SKM-1 (cell line): Measurements from ENCODE around the gene CAMTA1.
"Not testable (repeated sequence)": the region's sequence is repeated elsewhere in the genome, so short reads cannot be mapped to it uniquely, and the experiment has no call there.

Experiments used
- DNase-seq: peaks from one replicate; lab custom pipeline; 2025; ENCODE audit not compliant: unreplicated experiment; lab: John Stamatoyannopoulos, UW

The CAMTA1 gene

DNA sequence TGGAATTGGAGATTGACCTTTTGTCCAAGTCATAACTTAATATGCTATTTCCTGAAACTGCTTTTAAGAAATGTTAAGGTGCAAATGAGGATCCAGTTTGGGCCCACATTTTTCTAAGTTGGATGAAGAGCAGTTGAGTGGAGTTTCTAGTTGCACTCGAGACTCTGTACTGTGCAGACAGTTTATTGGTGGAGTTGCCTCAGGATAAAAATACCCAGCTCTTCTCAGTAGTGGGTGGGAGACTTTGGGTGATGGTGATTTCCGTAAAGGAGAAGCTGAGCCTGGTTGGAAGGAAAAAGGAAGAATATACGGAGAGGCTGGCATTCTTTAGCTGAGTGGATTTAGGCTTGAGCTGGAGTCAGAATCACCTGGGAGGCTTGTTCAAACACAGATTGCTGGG lies 49.9 kb downstream of the CAMTA1 start:
- DNase-seq: no peak

DNA sequence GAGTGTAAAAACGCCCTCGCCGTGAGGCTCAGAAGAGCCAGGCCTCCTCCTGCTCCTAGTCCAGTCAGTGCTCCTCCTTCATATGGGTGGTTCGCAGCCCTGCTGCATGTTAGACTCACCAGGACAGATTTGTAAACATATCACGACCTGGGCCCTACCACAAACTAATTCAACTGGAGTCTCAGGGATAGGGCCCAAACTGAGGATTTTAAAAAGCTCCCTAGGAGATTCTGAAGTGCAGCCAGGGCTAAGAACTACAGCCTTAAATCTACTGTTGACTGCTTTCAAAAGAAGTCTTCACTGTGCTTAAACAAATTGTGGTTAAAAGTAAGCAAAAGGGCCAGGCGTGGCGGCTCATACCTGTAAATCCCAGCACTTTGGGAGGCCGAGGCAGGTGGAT lies 57.0 kb downstream of the CAMTA1 start:
- no peak for DNase-seq

DNA sequence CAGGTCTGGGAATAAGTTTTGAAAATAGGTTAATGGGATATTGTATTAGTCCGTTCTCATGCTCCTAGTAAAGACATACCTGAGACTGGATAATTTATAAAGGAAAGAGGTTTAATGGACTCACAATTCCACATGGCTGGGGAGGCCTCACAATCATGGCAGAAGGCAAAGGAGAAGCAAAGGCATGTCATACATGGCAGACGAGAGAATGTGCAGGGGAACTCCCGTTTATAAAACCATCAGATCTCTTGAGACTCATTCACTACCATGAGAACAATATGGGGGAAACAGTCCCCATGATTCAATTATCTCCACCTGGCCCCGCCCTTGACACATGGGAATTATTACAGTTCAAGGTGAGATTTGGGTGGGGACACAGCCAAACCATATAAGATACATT lies 60.5 kb downstream of the CAMTA1 start:
- DNase-seq: not testable (repeated sequence)

DNA sequence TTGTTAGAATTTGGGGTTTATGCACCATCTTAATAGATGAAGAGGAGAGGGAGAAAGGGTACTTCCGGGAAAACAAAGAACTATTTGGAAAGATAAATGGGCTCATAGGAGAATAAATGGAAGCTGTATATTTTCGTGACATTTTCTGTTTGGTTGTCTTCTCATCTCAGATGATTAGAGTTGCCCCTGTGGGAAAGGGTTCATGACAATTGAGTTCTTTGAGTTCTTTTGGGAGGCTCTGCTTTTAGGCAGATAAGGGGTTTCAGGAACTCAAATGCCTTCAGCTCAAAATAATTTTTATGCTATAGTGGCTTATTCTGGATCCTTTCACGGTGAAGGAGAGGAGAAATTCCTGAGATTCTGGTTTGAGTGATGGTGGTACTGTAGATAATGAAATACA lies 63.6 kb downstream of the CAMTA1 start:
- DNase-seq: no peak

DNA sequence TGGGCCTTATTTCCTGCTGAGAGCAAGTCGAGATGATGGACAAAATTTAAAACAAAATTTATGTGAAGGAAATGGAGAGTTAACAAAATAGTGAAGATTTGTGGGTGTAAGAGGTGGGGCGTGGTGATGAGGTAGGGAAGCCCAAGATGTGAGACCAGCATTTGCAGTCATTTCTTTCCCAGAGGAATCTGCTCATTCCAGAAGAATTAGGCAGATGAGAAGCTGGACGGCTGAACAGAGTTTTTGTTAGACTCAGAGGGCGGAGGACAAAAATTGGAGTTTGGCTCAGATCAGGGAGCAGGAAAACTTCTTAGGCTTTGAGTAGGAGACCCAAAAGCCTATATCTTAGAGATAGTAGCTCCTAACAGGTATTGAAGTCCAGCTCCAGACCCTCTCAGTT lies 65.3 kb downstream of the CAMTA1 start:
- DNase-seq: no peak

DNA sequence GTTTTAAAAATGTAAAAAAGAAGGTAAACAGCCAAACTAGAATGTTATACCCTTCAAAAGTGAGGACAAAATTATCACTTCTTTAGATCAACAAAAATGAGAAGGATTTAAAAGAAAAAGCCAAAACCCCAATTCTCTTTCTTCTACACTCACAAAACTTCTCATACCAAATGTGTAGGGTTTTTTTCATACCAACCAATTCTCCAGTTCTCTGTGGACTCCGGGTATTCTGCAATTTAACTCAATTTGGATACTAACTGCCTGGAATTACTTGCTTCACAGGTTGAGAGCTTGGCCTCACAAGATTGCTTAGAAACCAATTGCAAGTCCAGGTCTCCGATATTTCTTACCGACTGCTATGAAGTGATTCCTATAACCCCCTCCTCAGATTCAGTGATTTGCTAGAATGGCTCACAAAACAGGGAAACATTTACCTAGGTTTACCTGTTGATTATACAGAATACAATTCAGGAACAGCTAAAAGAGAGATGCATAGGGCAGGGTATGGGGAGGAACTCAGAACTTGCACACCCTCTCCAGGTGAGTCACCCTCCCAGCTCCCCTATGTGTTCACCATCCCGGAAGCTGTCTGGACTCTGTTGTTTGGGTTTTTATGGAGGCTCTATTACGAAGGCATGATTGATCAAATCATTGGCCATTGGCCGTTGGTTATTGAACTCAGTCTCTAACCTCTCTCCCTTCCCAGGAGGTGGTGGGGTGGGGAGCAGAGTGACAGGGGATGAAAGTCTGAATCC lies 67.1 kb downstream of the CAMTA1 start:
- no peak for DNase-seq

DNA sequence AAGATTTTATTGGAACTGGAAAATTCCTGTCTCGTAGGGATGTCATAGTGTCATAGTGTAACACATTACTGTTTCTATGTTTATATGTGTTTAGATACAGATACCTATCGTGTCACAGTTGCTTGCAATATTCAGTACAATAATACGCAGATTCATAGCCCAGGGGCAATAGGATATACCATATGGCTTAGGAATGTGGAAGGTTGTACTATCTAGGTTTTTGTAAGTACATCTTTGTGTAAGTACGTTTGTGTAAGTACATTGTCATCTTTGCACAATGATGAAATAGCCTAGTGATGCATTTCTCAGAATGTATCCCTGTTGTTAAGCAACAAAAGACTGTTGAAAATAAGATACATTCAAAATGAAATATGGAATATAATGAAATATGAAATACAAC lies 68.9 kb downstream of the CAMTA1 start:
- no peak for DNase-seq

DNA sequence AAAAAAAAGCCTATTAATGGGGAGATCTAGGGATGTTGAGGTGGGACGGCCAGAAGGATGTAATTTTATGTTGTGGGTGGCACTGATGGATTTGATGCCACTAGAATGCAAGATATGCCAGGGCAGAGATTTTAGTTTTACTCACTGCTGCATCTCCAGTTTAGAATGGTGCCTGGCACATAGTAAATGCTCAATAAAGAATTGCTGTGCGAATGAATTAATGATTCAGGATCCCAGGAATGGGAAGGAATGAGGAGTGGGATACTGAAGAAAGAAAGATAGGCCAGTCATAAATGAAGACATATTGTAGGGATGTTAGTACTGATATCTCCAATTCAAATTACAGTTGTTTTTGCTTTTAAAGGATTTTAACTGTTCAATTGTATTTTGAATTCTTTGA lies 72.6 kb downstream of the CAMTA1 start:
- no peak for DNase-seq

DNA sequence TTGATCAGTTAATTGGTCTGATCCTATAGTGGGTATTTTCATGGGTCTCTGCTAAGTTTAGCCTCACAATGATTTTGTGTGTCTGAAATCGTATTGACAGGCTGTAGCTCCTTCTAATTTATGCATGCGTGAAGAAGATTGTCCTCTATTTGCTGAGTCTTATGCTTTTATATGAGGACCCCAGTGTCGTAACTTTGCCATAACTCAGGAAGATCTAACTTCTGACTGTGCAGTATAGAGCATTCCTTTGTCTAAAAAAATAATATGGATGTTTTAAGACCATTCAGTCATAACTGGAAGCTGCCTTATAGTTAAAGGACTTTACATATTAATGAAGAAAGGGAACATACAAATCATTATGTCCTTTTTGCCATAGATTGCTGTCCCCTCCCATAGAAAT lies 73.3 kb downstream of the CAMTA1 start:
- no peak for DNase-seq

DNA sequence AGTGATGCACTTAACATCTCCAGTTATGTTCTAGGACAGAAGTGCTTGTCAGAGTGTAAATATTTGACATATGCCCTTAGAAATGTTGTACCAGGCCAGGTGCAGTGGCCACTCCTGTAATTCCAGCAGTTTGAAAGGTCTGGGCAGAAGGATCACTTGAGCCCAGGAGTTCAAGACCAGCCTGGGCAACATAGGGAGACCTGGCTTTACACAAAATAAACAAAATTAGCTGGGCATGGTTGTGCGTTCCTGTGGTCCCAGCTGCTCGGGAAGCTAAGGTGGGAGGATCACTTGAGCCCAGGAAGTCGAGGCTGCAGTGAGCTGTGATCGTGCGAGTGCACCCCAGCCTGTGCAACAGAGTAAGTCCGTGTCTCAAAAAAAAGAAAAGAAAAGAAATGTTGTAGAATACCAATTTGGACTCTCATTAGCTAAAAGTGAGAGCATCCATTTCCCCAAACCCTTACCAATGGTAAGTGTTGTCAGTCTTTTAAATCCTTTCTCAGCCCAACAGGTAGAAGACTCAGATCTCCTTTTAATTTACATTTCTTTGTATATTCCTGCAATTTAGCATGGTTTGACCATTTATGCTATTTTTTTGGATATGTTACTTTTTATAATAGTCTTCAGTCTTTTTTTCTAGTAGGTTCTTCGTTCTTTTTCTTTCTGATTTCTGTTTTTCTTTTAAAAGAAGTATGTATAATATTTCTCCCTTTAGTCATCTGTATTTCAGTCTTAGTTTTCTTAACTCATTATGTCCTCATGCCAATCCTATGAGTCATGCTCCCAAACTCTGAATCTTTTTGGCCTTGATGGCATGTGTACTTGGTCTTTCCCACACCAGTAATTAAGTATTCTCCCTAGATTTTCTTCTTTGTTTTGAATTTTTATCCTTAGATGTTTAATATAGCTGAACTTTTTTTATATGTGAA lies 74.4 kb downstream of the CAMTA1 start:
- DNase-seq: no peak

DNA sequence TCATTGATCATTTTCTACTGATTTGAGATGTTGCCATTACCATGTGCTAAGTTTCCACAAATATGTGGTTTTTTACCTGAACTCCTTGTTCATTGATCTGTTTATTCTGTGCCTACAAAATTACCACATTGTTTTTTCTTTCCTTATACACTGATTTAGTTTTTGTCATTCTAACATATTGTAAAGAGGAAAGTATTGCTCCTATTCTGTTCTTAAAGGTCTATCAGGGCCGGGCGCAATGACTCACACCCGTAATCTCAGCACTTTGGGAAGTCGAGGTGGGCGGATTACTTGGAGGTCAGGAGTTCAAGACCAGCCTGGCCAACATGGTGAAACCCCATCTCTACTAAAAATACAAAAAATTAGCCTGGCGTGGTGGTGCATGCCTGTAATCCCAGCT lies 75.1 kb downstream of the CAMTA1 start:
- no peak for DNase-seq

DNA sequence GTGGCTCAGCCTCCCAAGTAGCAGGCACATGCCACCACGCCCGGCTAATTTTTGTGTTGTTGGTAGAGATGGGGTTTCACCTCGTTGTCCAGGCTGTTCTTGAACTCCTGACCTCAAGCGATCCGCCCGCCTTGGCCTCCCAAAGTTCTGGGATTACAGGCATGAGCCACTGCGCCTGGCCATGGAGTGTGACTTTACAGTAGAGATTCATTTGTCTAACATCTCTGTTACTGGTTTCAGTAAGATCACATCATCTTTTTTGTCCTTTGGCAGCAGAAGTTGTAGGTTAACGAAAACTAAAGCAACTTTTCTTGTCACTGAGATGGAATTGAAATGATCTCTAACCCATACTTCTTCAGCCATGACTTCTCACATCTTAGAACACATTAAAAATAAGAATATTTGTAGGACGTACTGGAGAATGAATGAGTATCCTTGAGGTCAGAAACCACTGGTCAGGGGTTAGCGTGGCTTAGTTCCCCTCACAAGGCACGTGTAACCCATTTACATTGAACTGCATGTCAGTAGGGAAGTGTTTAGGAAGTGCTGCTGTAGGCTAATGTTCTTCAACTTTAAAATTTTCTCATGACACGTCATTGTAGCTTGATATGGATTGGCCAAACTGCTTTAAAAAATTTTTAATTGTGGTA lies 75.9 kb downstream of the CAMTA1 start:
- no peak for DNase-seq

DNA sequence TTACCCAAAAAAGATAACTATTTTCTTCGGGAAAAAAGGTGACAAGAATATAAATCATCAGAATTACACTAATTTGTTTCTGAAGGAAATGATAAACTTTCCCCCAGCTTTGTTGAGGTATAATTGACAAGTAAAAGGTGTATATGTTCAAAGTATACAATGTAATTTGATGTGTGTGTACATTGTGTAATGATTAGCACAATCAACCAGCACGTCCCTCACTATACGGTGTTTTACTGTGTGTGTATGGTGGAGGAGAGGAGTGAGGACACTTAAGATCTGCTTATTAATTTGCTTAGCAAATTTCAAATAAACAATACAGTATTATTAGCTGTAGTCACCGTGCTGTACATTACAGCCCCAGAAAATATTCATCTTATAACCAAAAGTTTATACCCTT lies 77.7 kb downstream of the CAMTA1 start:
- no peak for DNase-seq

DNA sequence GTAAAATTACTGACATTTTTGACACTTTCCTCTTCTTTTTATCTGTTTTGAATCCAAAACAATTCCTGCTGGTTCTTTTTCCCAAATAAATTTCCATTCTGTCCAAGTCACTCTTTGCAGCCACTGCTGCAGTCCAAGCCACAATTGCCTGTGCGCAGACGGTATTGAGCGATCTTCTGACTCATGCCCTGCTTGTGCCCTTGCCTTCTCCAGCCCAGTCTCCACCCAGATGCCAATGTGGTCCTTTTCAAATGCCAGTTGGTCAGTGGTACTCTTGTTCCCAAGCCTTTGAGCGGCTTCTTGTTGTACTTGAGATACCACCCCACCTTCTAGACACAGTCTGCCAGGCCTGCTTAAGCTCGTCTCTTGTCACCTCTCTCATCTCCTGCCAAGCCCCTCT lies 78.9 kb downstream of the CAMTA1 start:
- no peak for DNase-seq

DNA sequence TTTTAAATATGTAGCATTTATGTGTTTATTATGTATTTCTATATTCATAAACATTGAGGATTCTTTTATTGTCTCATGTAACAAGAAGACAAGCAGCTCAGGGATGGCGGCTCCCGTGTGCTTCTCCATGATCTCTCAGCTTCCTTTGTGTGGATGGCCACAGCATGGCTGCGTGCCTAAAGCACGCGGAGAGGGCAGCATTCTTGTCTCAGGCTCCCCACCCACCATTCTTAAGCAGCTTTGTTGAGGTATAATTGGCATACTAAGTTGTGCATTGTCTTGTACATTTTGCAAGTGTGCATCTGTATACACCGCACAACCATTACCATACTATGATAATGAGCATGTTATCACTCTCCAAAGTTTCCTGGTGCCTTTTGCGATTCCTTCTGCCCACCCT lies 81.6 kb downstream of the CAMTA1 start:
- no peak for DNase-seq

DNA sequence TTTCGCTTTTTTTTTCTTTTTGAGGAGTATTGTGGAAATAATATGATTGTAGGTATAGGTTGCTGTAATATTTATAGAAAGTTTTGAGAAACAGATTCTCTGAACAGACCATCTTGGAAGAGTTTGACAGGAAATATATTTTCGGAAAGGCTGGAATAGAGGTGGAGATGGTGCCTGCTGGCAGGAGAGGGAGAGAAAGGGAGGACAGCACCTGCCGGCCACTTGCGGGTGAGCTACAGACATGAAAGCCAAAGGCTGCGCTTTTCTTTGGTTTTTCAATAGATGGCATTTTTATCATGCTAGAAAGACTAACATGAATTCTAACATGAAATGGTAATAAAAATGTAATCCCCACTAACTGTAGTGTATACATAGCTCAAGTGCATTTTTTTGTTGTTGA lies 82.1 kb downstream of the CAMTA1 start:
- DNase-seq: no peak

DNA sequence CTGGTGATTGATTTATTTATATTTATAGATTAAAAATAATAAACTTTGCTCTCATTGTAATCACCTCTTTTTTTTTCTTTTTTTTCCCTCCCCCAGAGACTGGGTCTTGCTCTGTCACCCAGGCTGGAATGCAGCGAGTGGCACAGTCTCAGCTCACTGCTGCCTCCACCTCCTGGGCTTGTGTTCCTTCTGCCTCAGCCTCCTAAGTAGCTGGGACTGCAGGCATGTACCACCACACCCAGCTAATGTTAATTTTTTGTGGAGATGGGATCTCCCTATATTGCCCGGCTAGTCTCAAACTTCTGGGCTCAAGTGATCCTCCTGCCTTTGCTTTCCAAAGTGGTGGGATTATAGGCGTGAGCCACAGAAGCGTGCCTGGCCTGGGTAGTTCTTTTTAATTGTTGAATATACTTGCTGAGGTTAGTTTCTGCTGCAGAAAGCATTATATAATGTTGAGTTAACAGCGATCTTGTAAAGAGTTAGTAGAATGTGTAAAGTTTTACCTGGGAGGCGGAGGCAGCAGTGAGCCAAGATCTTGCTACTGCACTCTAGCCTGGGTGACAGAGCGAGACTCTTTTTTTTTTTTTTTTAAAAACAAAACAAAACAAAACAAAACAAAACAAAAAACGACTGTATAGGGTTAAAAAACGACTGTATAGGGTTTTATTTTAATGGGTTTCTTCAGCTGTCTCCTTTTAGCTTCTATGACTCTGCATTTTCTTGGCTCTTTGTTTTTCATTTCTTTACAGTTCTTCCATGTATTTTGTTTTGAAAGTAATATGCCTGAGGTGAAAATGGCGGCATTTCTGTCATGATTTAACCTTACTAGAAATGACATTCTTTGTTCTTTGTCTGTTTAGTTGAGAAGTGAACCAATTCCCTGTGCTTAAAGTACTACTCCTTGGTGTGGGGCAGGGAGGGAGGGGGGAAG lies 82.7 kb downstream of the CAMTA1 start:
- no peak for DNase-seq

DNA sequence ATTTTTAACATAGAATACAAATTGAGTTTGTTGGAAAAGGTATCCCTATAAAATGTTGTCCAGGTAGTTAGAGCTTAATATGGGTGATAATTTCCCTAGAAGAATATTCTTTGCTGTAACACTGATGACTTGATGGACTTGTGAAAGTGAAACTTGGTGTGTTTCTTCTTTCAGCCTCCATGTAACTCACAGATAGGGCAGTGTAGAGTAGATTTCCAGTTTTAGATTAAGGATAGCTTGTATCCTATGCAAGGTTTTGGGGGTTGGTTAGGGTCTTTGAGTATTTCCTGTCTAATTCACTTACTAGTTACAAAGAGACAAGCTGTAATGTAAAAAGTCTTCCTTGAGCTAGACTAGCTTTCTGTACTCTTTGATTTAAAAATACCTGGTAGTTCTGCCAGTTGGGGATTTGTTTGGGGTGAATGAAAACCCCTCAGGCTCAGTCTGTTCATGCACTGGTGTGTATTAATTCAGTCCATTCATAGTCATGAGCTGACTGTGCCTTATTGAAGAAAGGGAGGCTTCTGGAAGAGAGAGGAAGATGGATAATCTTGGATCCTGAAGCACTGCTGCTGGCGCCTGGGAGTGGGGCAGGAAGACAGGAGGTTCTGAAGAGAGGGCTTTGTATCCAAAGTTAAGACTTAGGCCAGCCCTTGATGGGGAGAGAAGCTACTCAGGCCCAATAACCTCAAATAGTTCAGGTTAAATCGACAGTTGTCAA lies 83.6 kb downstream of the CAMTA1 start:
- DNase-seq: no peak

DNA sequence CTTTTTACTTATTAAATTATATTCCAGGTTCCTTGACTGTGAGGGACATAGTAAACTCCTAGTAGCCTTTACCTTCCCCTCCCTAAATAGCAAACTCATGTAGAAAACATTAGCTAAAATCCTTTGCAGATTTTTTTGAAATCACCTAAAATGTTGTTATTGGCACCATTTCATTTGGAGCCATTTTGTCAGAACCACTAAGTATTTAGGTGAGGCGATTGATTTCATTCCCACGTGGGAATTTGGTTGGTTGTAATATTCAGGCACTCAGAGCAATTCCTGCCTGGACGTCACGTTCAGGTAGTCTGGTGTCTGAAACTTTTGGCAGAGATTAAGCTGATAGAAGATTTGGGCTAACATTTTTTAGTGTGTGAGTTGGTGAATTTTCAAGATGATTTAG lies 84.3 kb downstream of the CAMTA1 start:
- no peak for DNase-seq

DNA sequence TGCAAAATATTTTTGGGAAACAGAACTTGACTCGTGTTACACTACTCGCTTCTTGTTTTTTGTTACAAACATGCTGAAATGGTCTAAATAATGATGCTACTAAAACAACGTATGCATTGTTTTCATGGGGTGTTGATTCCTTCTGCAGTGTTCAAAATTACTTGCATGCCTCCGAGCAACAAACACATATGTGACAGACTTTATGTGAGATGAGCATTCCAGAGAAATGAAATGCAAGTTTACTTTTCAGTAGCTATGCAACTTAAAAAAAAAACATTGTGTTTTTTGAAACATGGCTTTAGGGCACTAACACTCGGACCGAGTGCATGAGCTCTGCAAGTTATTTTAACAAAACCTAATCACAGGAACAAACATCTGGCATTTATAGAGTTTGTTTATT lies 84.8 kb downstream of the CAMTA1 start:
- no peak for DNase-seq
